ENCODE measurements around the gene WFDC5. TPM values are rescaled to one million over a fixed set of nuclear protein-coding genes. Genes with fewer than 3 reads are reported as not detected.
A peak's percentile ranks its signal among the peaks of the same experiment; 100 is the strongest.

Gene WFDC5
- total and polyA plus RNA-seq, 2 experiments from 2014 or later: not detected

DNA sequence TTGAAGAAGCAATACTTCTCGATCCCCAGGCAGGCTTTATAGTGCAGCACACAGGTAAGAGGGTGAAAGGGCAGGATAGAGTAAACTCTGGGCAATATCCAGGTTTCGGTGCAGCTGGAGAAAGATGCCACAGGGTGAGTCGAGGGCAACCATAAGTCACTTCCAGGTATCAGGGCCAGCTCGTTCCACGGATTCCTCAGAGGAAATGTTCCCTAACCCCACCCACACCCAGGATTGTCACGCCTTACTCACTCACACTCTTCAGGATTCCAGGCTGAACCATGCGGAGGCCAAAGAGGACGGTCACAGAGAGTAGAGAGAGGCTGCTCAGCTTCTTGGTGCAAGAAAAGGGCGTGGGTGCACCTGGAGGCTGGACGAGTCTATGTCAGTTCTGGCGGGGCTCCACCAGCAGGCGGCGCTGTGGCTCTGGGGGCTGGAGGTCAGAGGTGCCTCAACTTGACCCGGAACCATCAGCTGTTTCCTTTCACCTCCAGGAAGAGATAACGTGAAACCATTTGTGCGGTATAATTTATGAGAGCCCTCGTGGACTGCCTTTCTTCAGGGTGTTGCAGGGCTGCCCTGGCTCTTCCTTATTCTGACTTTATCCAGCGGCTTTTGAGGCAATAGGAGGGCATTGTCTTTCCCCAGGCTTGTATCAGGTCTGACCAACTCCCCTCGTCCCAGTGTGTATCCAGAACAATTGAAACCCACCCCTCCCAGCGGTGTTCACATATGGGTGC lies 23.8 kb upstream of the WFDC5 start:
- no peak overlapping the region for H3K27ac ChIP-seq
- no peaks in the 10 kb centered on the region for H3K4me1 ChIP-seq (ENCODE audit: low read depth)
- peak; percentile 38 to 42 for DNase-seq (ENCODE audit: low read depth in 1 of 2, low spot score in 1 of 2)
- peak; percentile 84 for TF ChIP-seq CTCF (IDR thresholded peaks at IDR 0.05; ENCODE audit: low read depth, low read length)
- H3K4me3 ChIP-seq: no peak overlapping the region
- no peaks in the 10 kb centered on the region for H3K36me3 ChIP-seq
- H3K9me3 ChIP-seq (ENCODE audit: low read depth): no peaks in the 10 kb centered on the region
- H3K27me3 ChIP-seq: peaks cover 7% of the 10 kb centered on the region

DNA sequence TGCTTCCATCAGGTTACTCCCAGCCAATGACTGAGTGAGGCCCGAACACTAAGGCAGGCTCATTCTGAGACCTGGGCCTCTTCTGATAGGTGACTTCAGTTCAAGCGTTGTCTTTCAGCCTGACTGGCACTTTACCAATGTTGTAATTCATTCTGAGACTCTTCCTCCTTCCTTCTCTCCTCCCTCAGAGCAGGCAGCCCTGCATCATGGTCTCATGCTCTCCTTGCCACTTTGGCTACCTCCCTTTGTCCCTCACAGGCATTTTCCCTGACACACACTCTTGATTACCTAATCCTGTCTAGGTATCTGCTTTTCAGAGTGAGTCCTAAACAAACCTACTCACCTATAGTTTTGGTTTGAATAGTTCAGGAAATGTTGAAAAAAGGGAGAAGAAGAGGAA lies 21.9 kb upstream of the WFDC5 start:
- DNase-seq (ENCODE audit: low read depth in 1 of 2, low spot score in 1 of 2): no peak
- Histone ChIP-seq H3K9me3 (ENCODE audit: low read depth) (no peaks in the 10 kb centered on the region), H3K4me1 (ENCODE audit: low read depth) (no peaks in the 10 kb centered on the region), H3K27ac (no peak overlapping the region), H3K27me3 (peaks cover 18% of the 10 kb centered on the region), H3K36me3 (no peaks in the 10 kb centered on the region), H3K4me3 (no peak overlapping the region)
- no peak for TF ChIP-seq CTCF (IDR thresholded peaks at IDR 0.05; ENCODE audit: low read depth, low read length)

GRCh38 chr20:45128099-45128498 lies 13.1 kb upstream of the WFDC5 start:
- DNase-seq (ENCODE audit: low read depth in 1 of 2, low spot score in 1 of 2): no peak
- no peaks in the 10 kb centered on the region for H3K36me3 ChIP-seq

DNA sequence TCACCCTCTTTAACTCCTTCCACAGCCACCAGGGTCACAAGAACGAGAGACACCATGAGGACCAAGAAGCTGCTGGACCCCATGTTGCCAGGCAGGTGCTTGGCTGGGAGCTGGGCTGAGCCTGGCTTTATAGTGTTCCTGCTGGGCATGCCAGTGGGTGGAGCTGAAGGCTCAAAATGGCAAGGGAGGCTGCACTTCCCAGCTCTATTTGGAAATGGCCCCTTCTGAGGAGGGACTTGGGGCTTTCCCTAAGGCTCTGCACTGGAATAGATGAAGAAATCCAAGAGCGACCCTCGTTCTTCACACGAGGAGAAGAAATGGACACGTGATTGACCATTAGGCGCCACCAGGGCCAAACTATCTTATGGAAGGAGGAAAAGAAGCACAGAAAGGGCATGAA lies 9.4 kb upstream of the WFDC5 start, which contains the start of gene WFDC12:
Gene WFDC12, minus strand, starts transcription at position 101 of the 400 bp plus-strand sequence. Its CDS starts 18 bp downstream, at position 83.
- Histone ChIP-seq H3K9me3 (ENCODE audit: low read depth) (no peaks in the 10 kb centered on the region), H3K4me3 (no peak within 1 kb of the TSS), H3K36me3 (no peaks in the 10 kb centered on the region), H3K4me1 (ENCODE audit: low read depth) (no peaks in the 10 kb centered on the region), H3K27me3 (no peaks in the 10 kb centered on the region), H3K27ac (no peak within 1 kb of the TSS)
- no peak for DNase-seq (ENCODE audit: low read depth in 1 of 2, low spot score in 1 of 2)
- no peak for TF ChIP-seq CTCF (IDR thresholded peaks at IDR 0.05; ENCODE audit: low read depth, low read length)

More at GRCh38 chr20:45128099-45128498, 13.1 kb upstream of the WFDC5 start:
- H3K27me3 ChIP-seq: peaks cover 22% of the 10 kb centered on the region
- no peaks in the 10 kb centered on the region for H3K4me1 ChIP-seq (ENCODE audit: low read depth)
- no peak overlapping the region for H3K4me3 ChIP-seq
- TF ChIP-seq CTCF (IDR thresholded peaks at IDR 0.05; ENCODE audit: low read depth, low read length): no peak
- H3K9me3 ChIP-seq (ENCODE audit: low read depth): no peaks in the 10 kb centered on the region
- no peak overlapping the region for H3K27ac ChIP-seq

GRCh38 chr20:45121388-45121787 lies 6.4 kb upstream of the WFDC5 start:
- Histone ChIP-seq H3K4me1 (ENCODE audit: low read depth) (no peaks in the 10 kb centered on the region), H3K27me3 (no peaks in the 10 kb centered on the region), H3K27ac (no peak overlapping the region), H3K4me3 (no peak overlapping the region), H3K9me3 (ENCODE audit: low read depth) (no peaks in the 10 kb centered on the region), H3K36me3 (no peaks in the 10 kb centered on the region)
- no peak for DNase-seq (ENCODE audit: low read depth in 1 of 2, low spot score in 1 of 2)
- TF ChIP-seq CTCF (IDR thresholded peaks at IDR 0.05; ENCODE audit: low read depth, low read length): no peak

All from cardiac muscle cell (in vitro differentiated cells and primary cell).